Esophagus squamous epithelium (tissue), 4 donors: ENCODE results near the gene P4HA2.

Source experiments
- CTCF ChIP-seq, 6 experiments: fragments of 450-650 bp in 4 of 6; fragments of 200-600 bp in 2 of 6; sonication (generic) in 2 of 6; IDR thresholded peaks; one replicate each; pipeline ENCODE4 v1.5.1; 2016 to 2019; ENCODE audit warnings: antibody characterized with exemption in 6 of 6, mild to moderate bottlenecking in 4 of 6, moderate library complexity in 4 of 6
- POLR2A ChIP-seq, 4 donors: fragments of 450-650 bp; IDR thresholded peaks; one replicate each; pipeline ENCODE4 v1.6.1; 2017; ENCODE audit warnings: antibody characterized with exemption in 4 of 4, mild to moderate bottlenecking in 4 of 4, moderate library complexity in 3 of 4

GRCh38 chr5:132275367-132276220 is 47.9 kb upstream of the P4HA2 start:
- TF ChIP-seq CTCF (IDR thresholded peaks at IDR 0.05), result no peak
- no peak for TF ChIP-seq POLR2A (IDR thresholded peaks at IDR 0.05)
